GM12878 (cell line): ENCODE results near the gene OR4C3.
"Not testable (repeated sequence)": the region's sequence is repeated elsewhere in the genome, so short reads cannot be mapped to it uniquely, and the experiment has no call there.

Source experiments
- CHD4 ChIP-seq: fragments of 200-600 bp; sonication (generic); IDR thresholded peaks from 2 replicates; pipeline ENCODE4 v1.6.1; 2016; ENCODE audit warnings: mild to moderate bottlenecking
- EP300 ChIP-seq, 2 experiments: fragments of 150-350 bp in 1 of 2; IDR thresholded peaks; 2 replicates each; pipeline ENCODE4 v1.6.1; 2011 to 2012; ENCODE audit warnings: low read depth in 2 of 2, low read length in 2 of 2, borderline replicate concordance in 1 of 2, improper control_type of control experiment in 1 of 2, inconsistent platforms in 1 of 2; ENCODE audit not compliant: control insufficient read depth in 1 of 2
- ESRRA ChIP-seq: IDR thresholded peaks from 2 replicates; pipeline ENCODE4 v1.6.1; 2012; ENCODE audit warnings: mild to moderate bottlenecking, low read length, improper control_type of control experiment
- EZH2 ChIP-seq: IDR thresholded peaks from 2 replicates; pipeline ENCODE4 v1.6.1; 2012; ENCODE audit warnings: low read depth, mild to moderate bottlenecking, control low read depth, inconsistent platforms, low read length, borderline replicate concordance; ENCODE audit not compliant: control insufficient read depth
- KAT2A ChIP-seq: conservative IDR thresholded peaks from 2 replicates; pipeline ENCODE4 v1.6.1; 2011; ENCODE audit warnings: low read depth, low read length; ENCODE audit not compliant: control insufficient read depth
- POLR2A ChIP-seq: IDR thresholded peaks from 2 replicates; pipeline ENCODE4 v1.6.1; 2011; ENCODE audit warnings: low read depth, mild to moderate bottlenecking, low read length
- SIX5 ChIP-seq: IDR thresholded peaks from 2 replicates; pipeline ENCODE4 v1.6.1; 2011; ENCODE audit warnings: mild to moderate bottlenecking, low read depth, low read length, moderate library complexity; ENCODE audit not compliant: severe bottlenecking
- SP1 ChIP-seq: IDR thresholded peaks from one replicate; pipeline ENCODE4 v1.6.1; 2011; ENCODE audit warnings: low read depth, low read length
- TAF1 ChIP-seq: IDR thresholded peaks from 2 replicates; pipeline ENCODE4 v1.6.1; 2011; ENCODE audit warnings: mild to moderate bottlenecking, low read depth, low read length, borderline replicate concordance
- TF ChIP-seq, protein P1 (sequence below), 3 experiments: IDR thresholded peaks in 2 of 3; conservative IDR thresholded peaks in 1 of 3; 2 replicates each; pipeline ENCODE4 v1.5.1; 2011; ENCODE audit warnings: low read depth in 3 of 3, low read length in 3 of 3, mild to moderate bottlenecking in 3 of 3, control low read depth in 2 of 3, moderate library complexity in 2 of 3, inconsistent platforms in 1 of 3, mixed read lengths in 1 of 3; ENCODE audit not compliant: control insufficient read depth in 2 of 3, insufficient read depth in 1 of 3; ENCODE audit errors: extremely low read depth in 1 of 3
- TF ChIP-seq, protein P2 (sequence below): fragments of 450-650 bp; IDR thresholded peaks from 2 replicates; pipeline ENCODE4 v1.6.1; 2017; ENCODE audit warnings: mild to moderate bottlenecking
- TF ChIP-seq, protein P3 (sequence below): IDR thresholded peaks from 2 replicates; pipeline ENCODE4 v1.6.1; 2012; ENCODE audit warnings: low read length, inconsistent platforms

DNA sequence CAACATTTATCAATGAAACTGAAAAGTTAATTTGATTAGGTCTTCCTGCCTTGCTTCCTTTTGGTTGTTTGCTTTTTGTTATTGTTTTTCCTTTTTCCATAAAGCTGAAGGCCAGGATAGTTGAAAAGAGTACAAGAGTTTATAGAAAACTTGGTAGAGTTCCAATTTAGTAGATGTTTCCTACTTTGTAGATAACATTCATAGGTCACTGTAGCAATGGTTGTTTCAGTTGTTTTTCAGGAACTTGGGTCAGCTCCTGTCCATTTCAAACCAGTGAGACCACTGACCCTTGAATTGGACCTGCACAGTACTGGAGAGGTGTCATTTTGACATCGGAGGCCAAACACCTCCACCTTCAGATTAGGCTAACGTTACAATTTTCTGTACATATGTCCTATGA is 4.9 kb upstream of the OR4C3 start:
- TF ChIP-seq ESRRA; SP1; EP300 (IDR thresholded peaks at IDR 0.05; ENCODE audit: borderline replicate concordance in 1 of 2, control insufficient read depth in 1 of 2, low read depth in 2 of 2, low read length in 2 of 2); EZH2; TAF1; POLR2A; KAT2A; CHD4; SIX5: not testable (repeated sequence)
- TF ChIP-seq, protein P1, sequence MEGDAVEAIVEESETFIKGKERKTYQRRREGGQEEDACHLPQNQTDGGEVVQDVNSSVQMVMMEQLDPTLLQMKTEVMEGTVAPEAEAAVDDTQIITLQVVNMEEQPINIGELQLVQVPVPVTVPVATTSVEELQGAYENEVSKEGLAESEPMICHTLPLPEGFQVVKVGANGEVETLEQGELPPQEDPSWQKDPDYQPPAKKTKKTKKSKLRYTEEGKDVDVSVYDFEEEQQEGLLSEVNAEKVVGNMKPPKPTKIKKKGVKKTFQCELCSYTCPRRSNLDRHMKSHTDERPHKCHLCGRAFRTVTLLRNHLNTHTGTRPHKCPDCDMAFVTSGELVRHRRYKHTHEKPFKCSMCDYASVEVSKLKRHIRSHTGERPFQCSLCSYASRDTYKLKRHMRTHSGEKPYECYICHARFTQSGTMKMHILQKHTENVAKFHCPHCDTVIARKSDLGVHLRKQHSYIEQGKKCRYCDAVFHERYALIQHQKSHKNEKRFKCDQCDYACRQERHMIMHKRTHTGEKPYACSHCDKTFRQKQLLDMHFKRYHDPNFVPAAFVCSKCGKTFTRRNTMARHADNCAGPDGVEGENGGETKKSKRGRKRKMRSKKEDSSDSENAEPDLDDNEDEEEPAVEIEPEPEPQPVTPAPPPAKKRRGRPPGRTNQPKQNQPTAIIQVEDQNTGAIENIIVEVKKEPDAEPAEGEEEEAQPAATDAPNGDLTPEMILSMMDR (IDR thresholded peaks at IDR 0.05 in 2 of 3, conservative IDR thresholded peaks at IDR 0.05 in 1 of 3; ENCODE audit: control insufficient read depth in 2 of 3, extremely low read depth in 1 of 3, insufficient read depth in 1 of 3, low read depth in 3 of 3, low read length in 3 of 3): not testable (repeated sequence)
- TF ChIP-seq, protein P2, sequence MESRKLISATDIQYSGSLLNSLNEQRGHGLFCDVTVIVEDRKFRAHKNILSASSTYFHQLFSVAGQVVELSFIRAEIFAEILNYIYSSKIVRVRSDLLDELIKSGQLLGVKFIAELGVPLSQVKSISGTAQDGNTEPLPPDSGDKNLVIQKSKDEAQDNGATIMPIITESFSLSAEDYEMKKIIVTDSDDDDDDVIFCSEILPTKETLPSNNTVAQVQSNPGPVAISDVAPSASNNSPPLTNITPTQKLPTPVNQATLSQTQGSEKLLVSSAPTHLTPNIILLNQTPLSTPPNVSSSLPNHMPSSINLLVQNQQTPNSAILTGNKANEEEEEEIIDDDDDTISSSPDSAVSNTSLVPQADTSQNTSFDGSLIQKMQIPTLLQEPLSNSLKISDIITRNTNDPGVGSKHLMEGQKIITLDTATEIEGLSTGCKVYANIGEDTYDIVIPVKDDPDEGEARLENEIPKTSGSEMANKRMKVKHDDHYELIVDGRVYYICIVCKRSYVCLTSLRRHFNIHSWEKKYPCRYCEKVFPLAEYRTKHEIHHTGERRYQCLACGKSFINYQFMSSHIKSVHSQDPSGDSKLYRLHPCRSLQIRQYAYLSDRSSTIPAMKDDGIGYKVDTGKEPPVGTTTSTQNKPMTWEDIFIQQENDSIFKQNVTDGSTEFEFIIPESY: not testable (repeated sequence)
- TF ChIP-seq, protein P3, sequence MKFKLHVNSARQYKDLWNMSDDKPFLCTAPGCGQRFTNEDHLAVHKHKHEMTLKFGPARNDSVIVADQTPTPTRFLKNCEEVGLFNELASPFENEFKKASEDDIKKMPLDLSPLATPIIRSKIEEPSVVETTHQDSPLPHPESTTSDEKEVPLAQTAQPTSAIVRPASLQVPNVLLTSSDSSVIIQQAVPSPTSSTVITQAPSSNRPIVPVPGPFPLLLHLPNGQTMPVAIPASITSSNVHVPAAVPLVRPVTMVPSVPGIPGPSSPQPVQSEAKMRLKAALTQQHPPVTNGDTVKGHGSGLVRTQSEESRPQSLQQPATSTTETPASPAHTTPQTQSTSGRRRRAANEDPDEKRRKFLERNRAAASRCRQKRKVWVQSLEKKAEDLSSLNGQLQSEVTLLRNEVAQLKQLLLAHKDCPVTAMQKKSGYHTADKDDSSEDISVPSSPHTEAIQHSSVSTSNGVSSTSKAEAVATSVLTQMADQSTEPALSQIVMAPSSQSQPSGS: not testable (repeated sequence)
